Measurements from ENCODE around the gene VEZT.
"Not testable (repeated sequence)": the region's sequence is repeated elsewhere in the genome, so short reads cannot be mapped to it uniquely, and the experiment has no call there.

DNA sequence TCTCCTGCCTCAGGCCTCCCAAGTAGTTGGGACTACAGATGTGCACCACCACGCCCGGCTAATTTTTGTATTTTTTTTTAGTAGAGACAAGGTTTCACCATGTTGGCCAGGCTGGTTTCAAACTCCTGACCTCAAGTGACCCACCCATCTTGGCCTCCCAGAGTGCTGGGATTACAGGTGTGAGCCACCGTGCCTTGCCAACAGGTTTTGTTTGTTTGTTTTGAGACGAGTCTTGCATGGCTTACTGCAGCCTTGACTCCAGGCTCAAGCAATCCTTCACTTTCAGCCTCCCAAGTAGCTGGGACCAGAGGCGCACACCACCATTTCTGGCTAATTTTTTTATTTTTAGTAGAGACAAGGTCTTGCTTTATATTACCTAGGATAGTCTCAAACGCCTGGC is 23.5 kb downstream of the VEZT start:
- TF ChIP-seq, protein P1, sequence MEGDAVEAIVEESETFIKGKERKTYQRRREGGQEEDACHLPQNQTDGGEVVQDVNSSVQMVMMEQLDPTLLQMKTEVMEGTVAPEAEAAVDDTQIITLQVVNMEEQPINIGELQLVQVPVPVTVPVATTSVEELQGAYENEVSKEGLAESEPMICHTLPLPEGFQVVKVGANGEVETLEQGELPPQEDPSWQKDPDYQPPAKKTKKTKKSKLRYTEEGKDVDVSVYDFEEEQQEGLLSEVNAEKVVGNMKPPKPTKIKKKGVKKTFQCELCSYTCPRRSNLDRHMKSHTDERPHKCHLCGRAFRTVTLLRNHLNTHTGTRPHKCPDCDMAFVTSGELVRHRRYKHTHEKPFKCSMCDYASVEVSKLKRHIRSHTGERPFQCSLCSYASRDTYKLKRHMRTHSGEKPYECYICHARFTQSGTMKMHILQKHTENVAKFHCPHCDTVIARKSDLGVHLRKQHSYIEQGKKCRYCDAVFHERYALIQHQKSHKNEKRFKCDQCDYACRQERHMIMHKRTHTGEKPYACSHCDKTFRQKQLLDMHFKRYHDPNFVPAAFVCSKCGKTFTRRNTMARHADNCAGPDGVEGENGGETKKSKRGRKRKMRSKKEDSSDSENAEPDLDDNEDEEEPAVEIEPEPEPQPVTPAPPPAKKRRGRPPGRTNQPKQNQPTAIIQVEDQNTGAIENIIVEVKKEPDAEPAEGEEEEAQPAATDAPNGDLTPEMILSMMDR (IDR thresholded peaks at IDR 0.05): not testable (repeated sequence)
- TF ChIP-seq POLR2A (IDR thresholded peaks at IDR 0.05): not testable (repeated sequence)
